ENCODE measurements around the gene PSMD4.

The PSMD4 gene

GRCh38 chr1:151289080-151289935 lies 34.8 kb downstream of the PSMD4 start:
- no peak for TF ChIP-seq EZH2phosphoT487 (IDR thresholded peaks at IDR 0.05; ENCODE audit: low read length)
- no peak for TF ChIP-seq EZH2 (optimal IDR thresholded peaks at IDR 0.05; ENCODE audit: low read depth, low read length)
- TF ChIP-seq CTCF (IDR thresholded peaks at IDR 0.05; ENCODE audit: low read length), result no peak
- Histone ChIP-seq H3K4me3 (ENCODE audit: low read length) (no peak overlapping the region), H3K27ac (ENCODE audit: low read length) (no peak overlapping the region), H3K79me2 (ENCODE audit: low read length) (peaks cover 19% of the 10 kb centered on the region), H3K4me2 (ENCODE audit: low read depth, low read length) (no peak overlapping the region), H3K4me1 (ENCODE audit: low read length) (no peaks in the 10 kb centered on the region), H4K20me1 (ENCODE audit: insufficient read depth, low read length) (no peaks in the 10 kb centered on the region), H2AFZ (ENCODE audit: low read length) (no peak overlapping the region), H3K36me3 (replicated peaks; ENCODE audit: insufficient read depth, low read length) (no peaks in the 10 kb centered on the region), H3K9me3 (replicated peaks; ENCODE audit: insufficient read depth, low read length) (no peaks in the 10 kb centered on the region), H3K9ac (ENCODE audit: low read length) (no peak overlapping the region), H3K9me2 (replicated peaks; ENCODE audit: insufficient read depth, low read length) (no peaks in the 10 kb centered on the region), H3F3A (ENCODE audit: insufficient read depth, low read length) (no peaks in the 10 kb centered on the region), H3K27me3 (replicated peaks; ENCODE audit: insufficient read depth, low read length) (no peaks in the 10 kb centered on the region)
- DNase-seq, result no peak

- DNase-seq, result no peak
- H3K9me2 ChIP-seq (replicated peaks; ENCODE audit: insufficient read depth, low read length), result no peaks in the 10 kb centered on the region
- H2AFZ ChIP-seq (ENCODE audit: low read length), result no peak overlapping the region
- TF ChIP-seq EZH2 (optimal IDR thresholded peaks at IDR 0.05; ENCODE audit: low read depth, low read length), result no peak
- no peak for TF ChIP-seq EZH2phosphoT487 (IDR thresholded peaks at IDR 0.05; ENCODE audit: low read length)
- H3K27me3 ChIP-seq (replicated peaks; ENCODE audit: insufficient read depth, low read length), result no peaks in the 10 kb centered on the region
- H3K4me1 ChIP-seq (ENCODE audit: low read length), result no peaks in the 10 kb centered on the region
- H3K9ac ChIP-seq (ENCODE audit: low read length), result no peak overlapping the region
- H3K36me3 ChIP-seq (replicated peaks; ENCODE audit: insufficient read depth, low read length), result no peaks in the 10 kb centered on the region
- H3F3A ChIP-seq (ENCODE audit: insufficient read depth, low read length), result no peaks in the 10 kb centered on the region
- H4K20me1 ChIP-seq (ENCODE audit: insufficient read depth, low read length), result no peaks in the 10 kb centered on the region
- H3K4me3 ChIP-seq (ENCODE audit: low read length), result no peak overlapping the region
- no peak overlapping the region for H3K4me2 ChIP-seq (ENCODE audit: low read depth, low read length)
- H3K27ac ChIP-seq (ENCODE audit: low read length), result no peak overlapping the region
- no peaks in the 10 kb centered on the region for H3K9me3 ChIP-seq (replicated peaks; ENCODE audit: insufficient read depth, low read length)
- H3K79me2 ChIP-seq (ENCODE audit: low read length), result peaks cover 10% of the 10 kb centered on the region; the same call in 1 of the 2 replicates
Measured at GRCh38 chr1:151289991-151290708, 35.6 kb downstream of the PSMD4 start.

GRCh38 chr1:151290709-151291303 lies 36.3 kb downstream of the PSMD4 start:
- no peak overlapping the region for H3K4me3 ChIP-seq (ENCODE audit: low read length)
- no peak overlapping the region for H3K27ac ChIP-seq (ENCODE audit: low read length)
- H4K20me1 ChIP-seq (ENCODE audit: insufficient read depth, low read length), result no peaks in the 10 kb centered on the region
- H3F3A ChIP-seq (ENCODE audit: insufficient read depth, low read length), result no peaks in the 10 kb centered on the region
- no peak overlapping the region for H2AFZ ChIP-seq (ENCODE audit: low read length)
- no peak for DNase-seq
- no peak for TF ChIP-seq EZH2 (optimal IDR thresholded peaks at IDR 0.05; ENCODE audit: low read depth, low read length)
- no peak for TF ChIP-seq CTCF (IDR thresholded peaks at IDR 0.05; ENCODE audit: low read length)
- H3K36me3 ChIP-seq (replicated peaks; ENCODE audit: insufficient read depth, low read length), result no peaks in the 10 kb centered on the region
- H3K9me2 ChIP-seq (replicated peaks; ENCODE audit: insufficient read depth, low read length), result no peaks in the 10 kb centered on the region
- no peak overlapping the region for H3K9ac ChIP-seq (ENCODE audit: low read length)
- peaks cover 10% of the 10 kb centered on the region; the same call in 1 of the 2 replicates for H3K79me2 ChIP-seq (ENCODE audit: low read length)
- no peaks in the 10 kb centered on the region for H3K4me1 ChIP-seq (ENCODE audit: low read length)
- H3K9me3 ChIP-seq (replicated peaks; ENCODE audit: insufficient read depth, low read length), result no peaks in the 10 kb centered on the region
- H3K27me3 ChIP-seq (replicated peaks; ENCODE audit: insufficient read depth, low read length), result no peaks in the 10 kb centered on the region
- H3K4me2 ChIP-seq (ENCODE audit: low read depth, low read length), result no peak overlapping the region
